AG10803 (cell line): ENCODE data around the gene TMEM126A.

Source experiments
- DNase-seq: peaks from one replicate; pipeline ENCODE4 v3.0.0; 2010; ENCODE audit warnings: low read depth
- H3K4me3 ChIP-seq: 2 replicates; pipeline ENCODE4 v1.5.1; 2011; ENCODE audit warnings: mild to moderate bottlenecking, low read length, control low read depth
- CTCF ChIP-seq: conservative IDR thresholded peaks from 2 replicates; pipeline ENCODE4 v1.5.1; 2011; ENCODE audit warnings: mild to moderate bottlenecking, low read length, control low read depth, inconsistent platforms

The TMEM126A gene

GRCh38 chr11:85685125-85685819 is 37.5 kb downstream of the TMEM126A start:
- TF ChIP-seq CTCF, result no peak
- peak; percentile 46 for DNase-seq
- peak overlapping the region; percentile 67 for H3K4me3 ChIP-seq

DNA sequence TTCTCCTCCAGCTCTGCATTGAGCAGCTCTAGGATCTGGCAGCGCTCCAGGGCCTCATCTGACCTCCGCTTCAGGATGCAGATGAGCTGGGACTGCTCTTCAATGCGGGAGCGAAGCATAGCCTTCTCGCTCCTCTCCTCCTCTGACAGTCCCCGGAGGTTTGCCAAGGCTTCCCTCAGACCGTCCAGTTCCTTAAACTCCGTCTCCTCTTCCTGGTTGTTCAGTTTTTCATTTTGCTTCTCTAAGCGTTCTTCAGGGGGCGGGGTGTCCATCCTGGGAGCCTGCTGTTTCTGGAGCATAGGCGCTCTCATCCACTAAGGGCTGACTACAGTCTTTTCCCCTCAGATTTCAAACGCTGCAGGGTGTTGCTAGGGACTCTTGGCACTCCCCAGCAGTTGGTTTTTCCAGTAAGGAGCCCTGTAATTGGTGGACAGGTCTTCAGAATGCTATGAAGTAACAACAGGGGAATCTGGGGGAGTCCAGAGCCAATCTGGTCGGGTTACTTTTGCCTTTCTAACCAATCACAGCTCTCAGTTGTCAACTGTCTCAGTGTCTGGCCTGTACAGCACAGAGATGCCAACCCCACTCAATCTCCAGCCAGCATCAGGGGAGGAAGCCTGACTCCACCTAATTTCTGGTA is 38.2 kb downstream of the TMEM126A start, which contains the start of gene CCDC89:
CCDC89 (minus strand) TSS at position 376 of the 640 bp plus-strand sequence; CDS start at position 311, 65 bp downstream.
- no peak for TF ChIP-seq CTCF
- DNase-seq, result peak; percentile 99
- H3K4me3 ChIP-seq, result peak within 1 kb of the TSS; percentile 67

DNA sequence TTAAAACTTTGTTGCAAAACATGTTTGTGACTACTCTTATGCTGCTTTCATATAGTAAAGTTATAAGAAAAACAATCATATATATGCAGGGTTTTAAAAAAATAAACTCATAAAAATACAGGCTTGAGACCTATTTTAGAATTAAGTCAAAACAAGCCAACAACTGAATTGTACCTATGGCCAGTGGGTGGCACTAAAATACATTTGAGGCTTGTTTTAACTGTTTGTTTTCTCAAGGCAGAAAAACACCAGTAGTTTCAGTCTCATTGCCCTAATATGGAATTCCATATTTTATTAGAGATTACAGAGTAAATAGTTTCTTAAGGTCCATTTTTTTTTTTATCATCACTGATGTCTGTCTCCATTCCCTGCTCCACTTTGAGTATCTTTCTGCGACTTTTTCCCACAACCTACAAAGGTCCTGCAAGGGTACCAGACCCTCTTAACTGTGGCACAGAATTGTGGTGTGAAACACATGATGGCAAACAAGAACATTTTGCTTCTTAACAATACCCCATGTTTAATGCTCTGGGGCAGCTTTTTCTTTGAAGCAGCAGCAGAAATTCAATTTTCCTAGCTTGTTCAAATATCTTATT is 46.7 kb downstream of the TMEM126A start:
- H3K4me3 ChIP-seq, result no peak overlapping the region
- TF ChIP-seq CTCF, result peak; percentile 70
- peak; percentile 64 for DNase-seq

- DNase-seq, result no peak
- no peak for TF ChIP-seq CTCF
- no peak overlapping the region for H3K4me3 ChIP-seq
Observed at GRCh38 chr11:85695546-85695945, 47.8 kb downstream of the TMEM126A start.

- TF ChIP-seq CTCF, result no peak
- no peak for DNase-seq
- no peak overlapping the region for H3K4me3 ChIP-seq
Observed at GRCh38 chr11:85697747-85698146, 50.0 kb downstream of the TMEM126A start.

DNA sequence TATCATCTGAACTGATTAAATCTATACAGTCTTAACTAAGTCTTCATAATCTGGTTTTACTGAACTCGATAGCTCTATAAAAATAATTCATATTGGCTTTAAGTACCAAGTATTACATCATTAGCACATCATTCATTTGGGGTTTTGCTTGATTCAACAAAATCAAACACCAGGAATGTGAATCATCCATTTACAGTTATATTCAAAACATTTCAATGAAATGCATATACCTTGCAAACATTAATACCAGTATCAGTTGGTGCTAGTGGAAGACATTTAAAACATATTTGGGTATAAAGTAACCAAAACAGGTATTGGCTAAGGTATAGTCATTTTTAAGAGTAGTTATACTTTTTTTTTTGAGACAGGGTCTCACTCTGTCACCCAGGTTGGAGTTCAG is 50.4 kb downstream of the TMEM126A start:
- no peak for TF ChIP-seq CTCF
- no peak overlapping the region for H3K4me3 ChIP-seq
- no peak for DNase-seq
